Right ventricle myocardium inferior (tissue), 1 donor: ENCODE data around the gene DPP6. TPM values are rescaled to one million over a fixed set of nuclear protein-coding genes. Genes with fewer than 3 reads are reported as not detected.

Experiments
- ATAC-seq: fragments of 200-7000 bp; cut with Tn5 transposase; one replicate; pipeline ENCODE4 v1.9.1; 2020; ENCODE audit warnings: mild to moderate bottlenecking, moderate library complexity
- DNase-seq: peaks from one replicate; pipeline ENCODE4 v3.0.0; 2021; ENCODE audit errors: missing footprints
- intact Hi-C: fragments of 100-400 bp; cut with DNase I; formaldehyde crosslinking; loops from one replicate; pipeline ENCODE4 v1.11.0; 2022
- total RNA-seq: library from RNA; stranded (reverse); fragmentation: NEBNext Ultra II Directional; extraction: Animal tissue kit (Norgen Biotek cat#: 25700); gene quantifications from one replicate; pipeline ENCODE4 v1.2.1, GENCODE V29; 2021
- donor health status: DM: no; HTN: yes; CAD: no; lungs with severe emphysema.

The DPP6 gene
- total RNA-seq, 1 donor from 2014 or later = 0.19 TPM

DNA sequence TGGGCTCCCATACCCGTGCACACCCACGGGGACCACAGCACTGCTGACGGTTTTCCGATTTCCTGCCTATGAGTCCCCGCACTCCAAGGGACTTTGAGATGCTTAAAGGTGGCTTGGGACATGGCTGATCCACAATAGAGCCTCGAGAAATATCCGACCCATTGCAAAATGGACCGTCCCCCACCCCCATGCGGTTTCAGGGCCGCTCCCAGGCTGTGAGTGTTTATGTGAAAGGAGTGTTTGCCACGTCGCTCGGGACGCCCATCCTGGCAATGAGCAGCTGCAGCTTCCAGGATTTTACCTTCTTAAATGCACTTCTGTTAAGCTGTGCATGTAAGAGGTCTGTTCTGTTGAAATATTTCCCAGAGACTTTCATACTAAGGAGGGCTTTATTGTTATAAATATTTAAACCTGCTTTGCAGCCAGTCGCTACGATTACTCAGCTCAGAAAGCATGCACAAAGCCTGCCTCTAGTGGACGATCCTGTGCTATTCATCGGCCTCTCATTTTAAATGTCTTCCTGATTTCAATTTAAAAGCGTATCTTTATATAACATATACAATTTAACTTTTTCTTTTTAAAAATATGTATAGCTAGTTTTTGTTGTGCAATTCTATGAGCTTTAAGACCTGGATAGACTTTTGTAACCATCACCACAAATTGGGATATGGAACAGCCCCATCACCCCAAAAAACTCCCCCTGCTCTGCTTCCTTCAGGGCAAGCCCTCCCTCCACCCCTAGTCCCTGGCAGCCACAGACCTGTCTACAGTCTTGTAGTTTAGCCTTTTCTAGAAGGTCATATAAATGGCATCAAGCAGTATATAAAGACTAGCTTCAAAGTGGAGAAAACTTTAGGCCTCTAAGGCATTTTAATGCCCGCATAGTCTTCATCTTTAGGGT, 532.4 kb downstream of the DPP6 start:
- no peak for DNase-seq
- ATAC-seq = no peak
- intact Hi-C loops = no loop called here

GRCh38 chr7:154587792-154588191, 535.6 kb downstream of the DPP6 start:
- ATAC-seq (no peak), DNase-seq (no peak)
- intact Hi-C loops = no loop called here

GRCh38 chr7:154591544-154591943, 539.3 kb downstream of the DPP6 start:
- no peak for DNase-seq
- intact Hi-C loops = no loop called here
- ATAC-seq = no peak

DNA sequence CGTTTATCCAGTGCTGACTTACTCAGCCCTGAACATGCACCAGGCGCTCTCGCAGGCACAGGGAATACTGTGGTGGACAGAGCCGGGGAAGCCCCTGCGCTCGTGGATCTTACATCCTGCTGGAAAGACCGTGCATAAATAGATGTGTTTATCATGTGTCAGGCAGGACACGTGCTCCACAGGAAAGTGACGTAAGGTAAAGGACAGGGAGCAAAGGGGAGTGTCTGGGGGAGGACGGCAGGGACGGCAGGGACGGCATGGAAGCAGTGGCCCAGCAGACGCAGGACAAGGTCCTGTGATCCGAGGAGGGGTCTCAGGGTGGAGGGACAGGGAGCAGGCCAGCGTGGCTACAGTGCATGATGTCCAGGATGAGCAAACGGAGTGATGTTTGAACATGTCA, 540.2 kb downstream of the DPP6 start:
- ATAC-seq (no peak), DNase-seq (no peak)

DNA sequence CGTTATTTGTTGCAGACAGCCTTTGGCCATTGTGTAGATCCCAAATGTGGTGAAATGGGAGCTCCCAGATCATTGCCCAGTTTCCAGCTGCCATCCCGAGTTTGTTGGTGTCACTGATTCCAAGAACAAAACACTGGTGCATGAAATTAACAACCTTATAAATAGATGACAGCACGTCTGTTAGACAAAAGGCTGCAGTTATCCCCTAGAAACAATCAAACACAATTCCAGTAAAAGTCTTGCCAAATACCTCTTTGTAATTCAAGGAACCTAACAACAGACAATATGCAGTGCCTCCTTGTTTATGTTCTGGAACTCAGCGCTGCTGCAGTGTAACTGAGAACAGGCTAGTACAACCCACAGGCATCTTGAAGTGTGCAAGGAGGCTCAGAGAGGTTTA, 546.2 kb downstream of the DPP6 start:
- intact Hi-C loops = no loop called here
- no peak for ATAC-seq
- DNase-seq = no peak

More for the DNA sequence above, 540.2 kb downstream of the DPP6 start:
- intact Hi-C loops = no loop called here

GRCh38 chr7:154598864-154599263, 546.7 kb downstream of the DPP6 start:
- no peak for ATAC-seq
- intact Hi-C loops = no loop called here

GRCh38 chr7:154610903-154611302, 558.7 kb downstream of the DPP6 start:
- DNase-seq (no peak), ATAC-seq (no peak)
- intact Hi-C loops = no loop called here

More at GRCh38 chr7:154598864-154599263, 546.7 kb downstream of the DPP6 start:
- no peak for DNase-seq

DNA sequence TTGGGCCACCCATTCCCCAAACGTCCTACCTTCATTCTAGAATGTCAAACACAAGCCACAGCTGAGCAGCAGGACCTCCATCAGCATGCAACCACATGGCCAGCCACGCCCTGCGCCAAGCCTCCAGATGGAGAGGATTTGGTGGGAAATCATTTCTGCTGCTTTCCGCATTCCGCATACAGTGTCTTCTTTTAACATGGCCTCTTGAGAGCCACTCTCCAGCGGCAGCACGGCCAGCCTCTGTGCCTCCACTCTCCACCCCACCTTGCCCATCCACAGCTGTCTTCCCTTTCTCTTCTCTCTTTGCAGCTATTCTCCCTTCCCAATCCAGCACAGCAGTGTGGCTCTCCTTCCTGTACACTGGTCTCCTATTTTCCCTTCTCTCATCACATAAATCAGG, 561.6 kb downstream of the DPP6 start:
- DNase-seq = no peak
- ATAC-seq = no peak
- intact Hi-C loops = no loop called here

DNA sequence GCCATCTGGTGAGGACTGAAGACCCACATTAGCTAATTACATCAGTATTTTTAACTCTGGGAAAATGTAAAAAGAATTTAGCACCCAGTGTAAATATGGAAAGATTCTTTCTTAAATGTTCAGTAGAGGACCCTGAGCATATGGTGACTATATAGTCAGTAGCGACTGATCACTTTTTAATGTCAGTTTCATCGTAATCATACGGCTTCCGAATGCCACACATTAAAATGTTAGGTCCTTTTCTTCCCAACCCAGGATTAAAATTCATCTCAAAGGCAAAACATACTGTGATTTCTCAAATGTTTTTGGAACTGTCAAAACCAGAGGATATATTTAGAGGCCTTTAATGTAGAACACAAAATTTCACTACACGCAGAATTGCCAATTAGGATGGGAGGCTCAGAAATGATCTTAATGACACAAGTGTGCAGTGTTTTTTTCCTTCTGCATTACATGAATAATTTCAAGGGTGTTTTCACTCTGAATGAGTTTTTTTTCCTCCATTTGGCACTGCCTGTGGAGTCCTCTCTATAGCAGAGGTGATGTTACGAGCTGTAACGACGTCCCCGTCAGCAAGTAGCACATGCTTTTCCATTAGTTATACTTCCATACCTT, 568.0 kb downstream of the DPP6 start:
- DNase-seq (no peak), ATAC-seq (no peak)
- intact Hi-C loops = no loop called here

DNA sequence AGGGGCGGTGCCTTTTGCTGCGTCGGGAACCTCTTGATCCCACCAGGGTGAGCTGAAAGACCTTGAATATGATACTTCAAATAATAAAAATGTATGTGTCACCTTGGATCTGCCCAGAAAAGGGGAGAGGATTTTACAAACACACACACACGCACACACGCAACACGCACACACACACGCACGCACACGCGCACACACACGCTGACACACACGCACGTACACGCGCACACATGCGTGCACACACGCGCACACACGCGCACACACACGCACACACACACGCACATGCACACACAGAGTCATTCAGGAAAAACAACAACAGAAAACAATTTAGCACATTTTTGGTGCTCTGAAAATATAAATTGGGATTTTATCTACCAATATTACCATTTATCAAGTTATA, 571.2 kb downstream of the DPP6 start:
- no peak for ATAC-seq
- intact Hi-C loops = no loop called here
- DNase-seq = no peak

GRCh38 chr7:154627646-154628290, 575.6 kb downstream of the DPP6 start:
- no peak for DNase-seq
- intact Hi-C loops = no loop called here
- no peak for ATAC-seq

GRCh38 chr7:154628556-154628955, 576.4 kb downstream of the DPP6 start:
- intact Hi-C loops = no loop called here

GRCh38 chr7:154631162-154631561, 579.0 kb downstream of the DPP6 start:
- intact Hi-C loops = no loop called here
- no peak for ATAC-seq
- no peak for DNase-seq

More at GRCh38 chr7:154628556-154628955, 576.4 kb downstream of the DPP6 start:
- ATAC-seq (no peak), DNase-seq (no peak)

GRCh38 chr7:154633641-154634040, 581.4 kb downstream of the DPP6 start:
- no peak for DNase-seq
- intact Hi-C loops = no loop called here
- ATAC-seq = no peak

DNA sequence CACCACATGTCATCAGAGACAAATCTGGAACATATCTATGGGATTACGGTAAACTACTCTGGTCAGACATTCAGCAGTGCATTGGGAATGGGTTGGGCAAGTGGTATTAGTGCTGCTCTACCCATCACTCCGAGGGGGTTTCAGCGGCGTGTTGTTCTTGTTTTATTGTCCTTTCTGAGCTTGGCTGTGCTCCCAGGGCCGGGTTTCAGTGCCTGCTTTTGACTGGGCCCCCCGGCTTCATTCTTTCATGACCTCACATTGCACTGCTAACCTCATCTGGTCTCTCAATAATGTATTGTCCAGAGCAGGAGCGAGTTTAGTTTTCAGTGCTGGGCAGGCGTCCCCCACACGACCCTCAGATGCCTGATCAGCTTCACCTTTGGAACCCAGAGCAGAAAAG, 586.1 kb downstream of the DPP6 start:
- intact Hi-C loops = no loop called here
- DNase-seq (no peak), ATAC-seq (no peak)

- ATAC-seq = no peak
- no peak for DNase-seq
- intact Hi-C loops = no loop called here
These were observed 588.2 kb downstream of the DPP6 start for GRCh38 chr7:154640266-154640865.

GRCh38 chr7:154640917-154641316, 588.7 kb downstream of the DPP6 start:
- DNase-seq (no peak), ATAC-seq (no peak)
- intact Hi-C loops = no loop called here

GRCh38 chr7:154644366-154644765, 592.2 kb downstream of the DPP6 start:
- no peak for ATAC-seq
- intact Hi-C loops = no loop called here
- DNase-seq = no peak
